AG04450 (cell line): Measurements from ENCODE around the gene CITED4. TPM values are rescaled to one million over a fixed set of nuclear protein-coding genes. Genes with fewer than 3 reads are reported as not detected.
A peak's percentile ranks its signal among the peaks of the same experiment; 100 is the strongest.

Source experiments
- CTCF ChIA-PET: fragments of 300-600, 350-600 bp; formaldehyde crosslinking; extraction: SDS; loops from one replicate; lab custom pipeline; 2022; ENCODE audit warnings: antibody characterized with exemption, inconsistent platforms; lab: Charles Lee
- POLR2A ChIA-PET: fragments of 350-600 bp; formaldehyde crosslinking; extraction: SDS; loops from one replicate; lab custom pipeline; 2021; ENCODE audit warnings: antibody characterized with exemption, inconsistent platforms; lab: Yijun Ruan, JAX
- DNase-seq: peaks from one replicate; pipeline ENCODE4 v3.0.0-alpha.2; 2011; ENCODE audit warnings: low read depth, low spot score
- H3K27ac ChIP-seq: one replicate; pipeline ENCODE4 v1.5.1; 2012; ENCODE audit warnings: low read depth, low read length, control low read depth
- H3K27me3 ChIP-seq: one replicate; pipeline ENCODE4 v1.6.0; 2012; ENCODE audit warnings: low read length; ENCODE audit not compliant: control insufficient read depth, insufficient read depth
- H3K4me3 ChIP-seq: 2 replicates; pipeline ENCODE4 v1.5.1; 2011; ENCODE audit warnings: mild to moderate bottlenecking, low read depth, low read length, control low read depth
- H3K9me3 ChIP-seq: 2 replicates; pipeline ENCODE4 v1.5.1; 2012; ENCODE audit warnings: low read length; ENCODE audit not compliant: control insufficient read depth, insufficient read depth
- CTCF ChIP-seq: IDR thresholded peaks from 2 replicates; pipeline ENCODE4 v1.5.1; 2011; ENCODE audit warnings: low read depth, low read length, control low read depth, inconsistent platforms
- polyA plus RNA-seq: library from polyadenylated mRNA; depleted of rRNA; stranded (reverse); fragments of >200 nt; gene quantifications from 2 replicates; pipeline ENCODE4 v1.2.3, GENCODE V29; 2011

CITED4 gene
- polyA plus RNA-seq, 1 experiment = 0.53 TPM

- Histone ChIP-seq H3K27ac (no peak overlapping the region), H3K9me3 (no peaks in the 10 kb centered on the region), H3K27me3 (peaks cover 4% of the 10 kb centered on the region), H3K4me3 (no peak overlapping the region)
- ChIA-PET POLR2A (interaction anchor here (1.4 kb wide), 1 partner anchor 9 kb away, joined by 4 read pairs; the partner anchor contains the start of gene CITED4), CTCF (interaction anchor here (0.5 to 17.4 kb wide), 9 partner anchors 8 to 321 kb away, joined by 3 to 442 read pairs (median 4); partner anchors contain the start of gene CITED4)
- DNase-seq = no peak
- no peak for TF ChIP-seq CTCF
Measured at GRCh38 chr1:40853885-40854170, 8.3 kb downstream of the CITED4 start.

DNA sequence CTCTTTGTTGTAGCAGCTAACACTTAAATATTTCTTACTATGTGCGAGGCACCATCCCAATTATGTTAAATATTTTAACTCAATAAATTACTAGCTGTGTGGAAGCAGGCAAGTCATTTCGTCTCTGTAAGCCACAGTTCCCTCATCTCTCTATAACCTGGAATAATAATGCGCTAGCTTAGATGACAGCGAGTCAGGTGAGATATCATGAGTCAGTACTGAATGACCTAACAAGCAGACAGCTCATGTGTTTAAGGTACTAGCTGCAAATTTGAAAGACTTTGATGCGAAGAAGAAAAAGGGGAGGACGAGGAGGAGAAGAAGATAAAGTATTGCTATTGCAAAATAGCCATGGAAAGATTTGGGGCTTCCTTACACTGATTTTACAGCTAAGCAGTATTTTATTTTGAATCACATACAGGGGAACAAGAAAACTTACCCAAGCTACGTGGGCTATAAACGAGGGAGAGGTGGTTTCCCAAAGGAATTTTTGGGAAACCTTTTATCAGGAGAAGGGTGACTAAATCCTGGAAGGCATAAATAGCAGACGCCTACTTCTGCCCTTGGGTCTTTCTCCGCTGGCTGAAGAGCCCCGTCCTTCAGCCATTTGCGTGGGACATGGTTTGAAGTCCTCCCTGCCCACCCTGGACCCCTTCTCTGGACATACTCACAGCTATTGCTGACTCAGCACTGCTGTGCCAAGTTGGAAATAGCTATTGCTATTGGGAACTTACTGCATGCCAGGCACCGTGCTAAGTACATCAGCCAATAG, 8.9 kb downstream of the CITED4 start:
- Histone ChIP-seq H3K27me3 (no peaks in the 10 kb centered on the region), H3K9me3 (no peaks in the 10 kb centered on the region), H3K4me3 (no peak overlapping the region), H3K27ac (no peak overlapping the region)
- no peak for DNase-seq
- POLR2A ChIA-PET = interaction anchor here (0.5 to 1.4 kb wide), 3 partner anchors 9 to 145 kb away, joined by 3 to 9 read pairs (median 4); partner anchors contain the start of gene CITED4
- CTCF ChIA-PET = interaction anchor here (0.5 to 17.4 kb wide), 10 partner anchors 9 to 321 kb away, joined by 3 to 442 read pairs (median 4); partner anchors contain the start of gene CITED4
- TF ChIP-seq CTCF = no peak

DNA sequence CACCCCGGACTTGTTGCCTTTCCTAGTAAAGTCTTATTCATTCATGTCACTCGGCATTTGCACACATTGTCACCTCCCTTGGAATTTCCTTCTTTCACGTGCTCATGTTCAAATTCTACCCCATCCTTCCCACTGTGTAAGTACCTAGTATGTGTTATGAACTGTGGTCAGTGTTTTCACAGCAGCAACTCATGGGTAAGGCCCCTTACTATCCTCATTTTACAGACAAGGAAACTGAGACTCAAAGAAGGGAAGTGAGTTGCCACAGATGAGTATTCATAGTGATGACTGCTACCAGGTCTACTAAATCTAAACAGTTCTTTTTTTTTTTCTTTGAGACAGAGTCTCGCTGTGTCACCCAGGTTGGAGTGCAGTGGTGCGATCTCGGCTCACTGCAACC, 10.5 kb downstream of the CITED4 start:
- no peak for DNase-seq
- CTCF ChIA-PET = interaction anchor here (0.8 to 17.4 kb wide), 7 partner anchors 9 to 319 kb away, joined by 3 to 442 read pairs (median 5); partner anchors contain the start of gene CITED4
- no peak overlapping the region for H3K27ac ChIP-seq
- H3K27me3 ChIP-seq = peaks cover 6% of the 10 kb centered on the region
- POLR2A ChIA-PET = no interaction called here
- no peak for TF ChIP-seq CTCF
- H3K4me3 ChIP-seq = no peak overlapping the region
- H3K9me3 ChIP-seq = no peaks in the 10 kb centered on the region

GRCh38 chr1:40849801-40850592, 12.2 kb downstream of the CITED4 start:
- POLR2A ChIA-PET = no interaction called here
- Histone ChIP-seq H3K27ac (no peak overlapping the region), H3K4me3 (no peak overlapping the region), H3K9me3 (no peaks in the 10 kb centered on the region), H3K27me3 (peaks cover 6% of the 10 kb centered on the region)
- TF ChIP-seq CTCF = peak; percentile 88
- DNase-seq = peak; percentile 16
- CTCF ChIA-PET = interaction anchor here (0.6 to 17.4 kb wide), 46 partner anchors 8 to 385 kb away, joined by 3 to 442 read pairs (median 4); partner anchors contain the start of gene CITED4
